ENCODE data around the gene PTPRT. TPM values are rescaled to one million over a fixed set of nuclear protein-coding genes. Genes with fewer than 3 reads are reported as not detected.
A peak's percentile ranks its signal among the peaks of the same experiment; 100 is the strongest.

Gene PTPRT
- total and polyA plus RNA-seq, 2 of the 13 experiments (the other 11 are each of a cell fraction or from before 2014, with no cell fraction given): under 0.01 to 0.09 TPM

- TF ChIP-seq ONECUT2 (CRISPR knock-in tag; IDR thresholded peaks at IDR 0.05) (no peak), ZNF350 (CRISPR knock-in tag; IDR thresholded peaks at IDR 0.05; ENCODE audit: borderline replicate concordance, low read depth) (no peak), ZMYM4 (CRISPR knock-in tag; IDR thresholded peaks at IDR 0.05) (peak; percentile 58), NR2F6 (IDR thresholded peaks at IDR 0.05) (no peak), NR2F6 (CRISPR knock-in tag; IDR thresholded peaks at IDR 0.05) (peak; percentile 45; the same call in 1 of the 2 replicates), ZSCAN21 (CRISPR knock-in tag; IDR thresholded peaks at IDR 0.05; ENCODE audit: borderline replicate concordance) (0 out of 2 replicates have a peak, but pooled peaks have one; percentile 25), ZNF367 (CRISPR knock-in tag; IDR thresholded peaks at IDR 0.05; ENCODE audit: borderline replicate concordance) (no peak), CREB3 (CRISPR knock-in tag; IDR thresholded peaks at IDR 0.05) (no peak), DR1 (CRISPR knock-in tag; IDR thresholded peaks at IDR 0.05) (no peak), FOSL2 (CRISPR knock-in tag; IDR thresholded peaks at IDR 0.05) (0 out of 2 replicates have a peak, but pooled peaks have one; percentile 7), NPAS2 (CRISPR knock-in tag; IDR thresholded peaks at IDR 0.05; ENCODE audit: borderline replicate concordance) (no peak), CBX2 (IDR thresholded peaks at IDR 0.05; ENCODE audit: low read depth, low read length) (no peak), CBX2 (CRISPR knock-in tag; IDR thresholded peaks at IDR 0.05; ENCODE audit: low read depth) (no peak), PATZ1 (CRISPR knock-in tag; IDR thresholded peaks at IDR 0.05) (no peak), SMARCC2 (IDR thresholded peaks at IDR 0.05) (no peak), ZNF629 (CRISPR knock-in tag; conservative IDR thresholded peaks at IDR 0.05) (no peak), ZNF75D (CRISPR knock-in tag; IDR thresholded peaks at IDR 0.05; ENCODE audit: borderline replicate concordance) (no peak), RELA (CRISPR knock-in tag; IDR thresholded peaks at IDR 0.05) (no peak), ATF5 (CRISPR knock-in tag; IDR thresholded peaks at IDR 0.05; ENCODE audit: low read depth) (no peak), ZNF362 (CRISPR knock-in tag; IDR thresholded peaks at IDR 0.05; ENCODE audit: borderline replicate concordance) (0 out of 2 replicates have a peak, but pooled peaks have one; percentile 25), SRF (IDR thresholded peaks at IDR 0.05; ENCODE audit: low read depth, low read length) (no peak), NCOA5 (CRISPR knock-in tag; IDR thresholded peaks at IDR 0.05) (no peak), CBX1 (IDR thresholded peaks at IDR 0.05; ENCODE audit: low read depth) (no peak), JARID2 (CRISPR knock-in tag; IDR thresholded peaks at IDR 0.05; ENCODE audit: insufficient replicate concordance) (no peak), KDM6A (CRISPR knock-in tag; IDR thresholded peaks at IDR 0.05; ENCODE audit: low read depth) (0 out of 2 replicates have a peak, but pooled peaks have one; percentile 20)
- TF ChIP-seq, protein P1, sequence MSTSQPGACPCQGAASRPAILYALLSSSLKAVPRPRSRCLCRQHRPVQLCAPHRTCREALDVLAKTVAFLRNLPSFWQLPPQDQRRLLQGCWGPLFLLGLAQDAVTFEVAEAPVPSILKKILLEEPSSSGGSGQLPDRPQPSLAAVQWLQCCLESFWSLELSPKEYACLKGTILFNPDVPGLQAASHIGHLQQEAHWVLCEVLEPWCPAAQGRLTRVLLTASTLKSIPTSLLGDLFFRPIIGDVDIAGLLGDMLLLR (CRISPR knock-in tag; IDR thresholded peaks at IDR 0.05): no peak
These were observed 1055.2 kb downstream of the PTPRT start (continued) for GRCh38 chr20:42134265-42135098.
